MM.1S (cell line): ENCODE measurements around the gene BTBD8.

Experiments
- EZH2 ChIP-seq: fragments of 300-600 bp; sonication (generic); optimal IDR thresholded peaks from 2 replicates; pipeline ENCODE3; 2017; ENCODE audit warnings: low read depth, mild to moderate bottlenecking, antibody characterized with exemption, low read length, mixed read lengths
- EZH2phosphoT487 ChIP-seq: fragments of 300-600 bp; sonication (generic); IDR thresholded peaks from 2 replicates; pipeline ENCODE4 v1.6.1; 2018; ENCODE audit warnings: antibody characterized with exemption, low read length
- TF ChIP-seq, protein P1 (sequence below): fragments of 300-600 bp; sonication (generic); IDR thresholded peaks from 2 replicates; pipeline ENCODE4 v1.5.1; 2016; ENCODE audit warnings: antibody characterized with exemption, low read length, mixed read lengths

DNA sequence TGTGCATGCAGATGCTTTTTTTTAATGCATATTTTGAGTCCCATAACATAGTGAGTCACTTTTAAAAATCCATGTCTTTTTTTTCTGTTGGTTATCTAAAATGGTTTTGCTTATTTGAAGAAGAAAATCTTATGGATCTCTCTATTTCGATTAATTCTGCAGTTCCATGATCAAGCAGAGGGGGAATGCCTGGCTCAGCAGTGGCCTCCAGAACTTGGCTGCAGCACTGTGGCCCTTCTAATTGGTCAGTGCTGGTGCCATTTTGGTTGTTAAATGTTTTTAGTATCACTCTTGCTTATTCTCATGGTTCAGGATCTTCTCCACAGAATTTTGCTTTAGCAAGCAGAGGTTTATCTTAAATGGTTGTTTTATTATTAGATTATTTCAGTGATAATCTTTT, 39.2 kb upstream of the BTBD8 start:
- TF ChIP-seq, protein P1, sequence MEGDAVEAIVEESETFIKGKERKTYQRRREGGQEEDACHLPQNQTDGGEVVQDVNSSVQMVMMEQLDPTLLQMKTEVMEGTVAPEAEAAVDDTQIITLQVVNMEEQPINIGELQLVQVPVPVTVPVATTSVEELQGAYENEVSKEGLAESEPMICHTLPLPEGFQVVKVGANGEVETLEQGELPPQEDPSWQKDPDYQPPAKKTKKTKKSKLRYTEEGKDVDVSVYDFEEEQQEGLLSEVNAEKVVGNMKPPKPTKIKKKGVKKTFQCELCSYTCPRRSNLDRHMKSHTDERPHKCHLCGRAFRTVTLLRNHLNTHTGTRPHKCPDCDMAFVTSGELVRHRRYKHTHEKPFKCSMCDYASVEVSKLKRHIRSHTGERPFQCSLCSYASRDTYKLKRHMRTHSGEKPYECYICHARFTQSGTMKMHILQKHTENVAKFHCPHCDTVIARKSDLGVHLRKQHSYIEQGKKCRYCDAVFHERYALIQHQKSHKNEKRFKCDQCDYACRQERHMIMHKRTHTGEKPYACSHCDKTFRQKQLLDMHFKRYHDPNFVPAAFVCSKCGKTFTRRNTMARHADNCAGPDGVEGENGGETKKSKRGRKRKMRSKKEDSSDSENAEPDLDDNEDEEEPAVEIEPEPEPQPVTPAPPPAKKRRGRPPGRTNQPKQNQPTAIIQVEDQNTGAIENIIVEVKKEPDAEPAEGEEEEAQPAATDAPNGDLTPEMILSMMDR, result no peak
- no peak for TF ChIP-seq EZH2
- no peak for TF ChIP-seq EZH2phosphoT487
